ENCODE results near the gene VSIR.

The VSIR gene

GRCh38 chr10:71700731-71701368 lies 72.5 kb downstream of the VSIR start:
- DNase-seq (ENCODE audit: insufficient read length, low spot score), result no peak
- no peak for FAIRE-seq

GRCh38 chr10:71698737-71699136 lies 74.6 kb downstream of the VSIR start:
- no peak for DNase-seq (ENCODE audit: insufficient read length, low spot score)
- FAIRE-seq, result no peak

GRCh38 chr10:71697938-71698709 lies 75.2 kb downstream of the VSIR start:
- no peak for FAIRE-seq
- no peak for DNase-seq (ENCODE audit: insufficient read length, low spot score)

Measured in GM19239 (cell line).